DMS53 treated with DMSO at 0.1 percent for 48 hours (cell line): ENCODE measurements around the gene BTNL3.

Experiments
- DNase-seq: peaks from one replicate; lab custom pipeline; 2025; ENCODE audit not compliant: unreplicated experiment; lab: John Stamatoyannopoulos, UW

The BTNL3 gene

DNA sequence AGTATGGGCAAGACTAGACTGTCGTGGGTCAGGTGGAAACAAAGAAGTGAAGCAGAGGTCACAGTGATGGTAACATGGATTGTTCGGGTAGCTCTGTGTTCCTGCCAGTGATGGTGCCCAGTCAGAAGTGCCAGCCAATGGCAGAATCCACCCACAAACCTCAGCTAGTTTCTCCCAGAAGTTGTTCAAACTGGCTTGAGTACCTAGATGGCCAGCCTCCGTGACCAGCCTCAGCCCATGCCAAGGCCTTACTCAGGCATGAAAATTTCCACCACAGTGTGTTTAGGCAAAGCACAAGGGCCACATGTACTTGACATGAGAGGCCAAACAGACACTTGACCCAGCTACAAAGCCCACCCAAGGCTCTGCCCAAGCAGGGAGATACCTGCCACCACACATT lies 32.0 kb downstream of the BTNL3 start:
- no peak for DNase-seq

DNA sequence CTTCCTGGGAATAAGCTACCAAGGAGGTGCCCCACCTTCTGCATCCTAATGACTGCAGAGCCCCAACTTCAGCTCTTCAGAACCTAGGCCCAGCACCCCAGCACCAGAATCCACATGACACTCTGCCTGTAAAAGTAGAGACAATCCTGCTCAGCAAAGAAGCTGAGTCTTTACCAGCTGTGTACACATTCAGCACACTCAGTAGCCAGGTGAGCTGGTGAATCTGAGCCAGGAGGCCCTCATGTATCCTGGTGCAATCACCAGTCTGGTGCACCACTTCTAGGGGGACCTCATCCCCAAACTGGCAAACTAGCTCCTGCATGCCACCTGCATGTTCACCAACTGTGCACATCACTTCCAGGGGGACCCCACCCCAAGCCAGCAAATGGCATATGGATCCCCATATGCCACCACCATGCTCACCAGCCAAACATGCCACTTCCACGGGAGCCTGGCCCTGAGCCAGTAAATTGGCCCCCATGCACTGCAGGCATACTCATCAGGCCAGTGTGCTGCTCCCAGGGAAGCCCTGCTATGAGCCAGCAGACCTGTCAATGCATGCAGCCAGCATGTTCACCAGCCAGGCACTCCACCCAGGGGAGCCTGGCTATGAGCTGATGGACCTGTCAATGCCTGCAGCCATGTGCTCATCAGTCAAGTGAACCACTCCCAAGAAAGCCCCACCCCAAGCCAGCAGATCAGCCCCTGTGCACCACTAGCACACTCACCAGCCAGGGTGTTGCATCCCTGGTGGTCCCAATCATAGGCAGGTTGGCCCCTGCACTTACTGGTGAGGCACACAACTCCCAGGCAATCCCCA lies 35.8 kb downstream of the BTNL3 start:
- no peak for DNase-seq

DNA sequence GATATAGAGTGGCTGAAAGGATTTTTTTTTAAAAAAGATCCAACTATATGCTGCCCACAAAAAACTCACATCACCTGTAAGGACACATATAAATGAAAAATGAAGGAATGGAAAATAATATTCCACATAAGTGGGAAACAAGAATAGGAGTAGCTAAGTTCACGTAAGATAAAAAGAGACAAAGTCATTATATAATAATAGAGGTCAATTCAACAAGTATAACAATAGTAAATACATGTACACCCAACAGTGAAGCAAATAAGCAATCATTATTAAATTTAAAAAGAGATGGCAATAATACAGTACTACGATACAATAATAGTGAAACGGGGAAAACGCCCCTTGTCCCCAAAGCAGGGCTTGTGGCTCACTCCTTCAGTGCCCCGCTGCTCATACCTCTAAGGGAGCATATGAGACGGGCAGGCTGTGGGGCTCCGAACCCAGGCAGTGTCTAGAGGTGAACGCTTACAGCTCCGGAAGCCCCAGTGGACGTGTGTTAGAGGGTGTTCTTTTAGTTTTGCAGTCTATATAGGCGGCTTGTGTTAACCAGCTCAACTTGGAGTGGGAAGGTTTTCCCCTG lies 38.9 kb downstream of the BTNL3 start:
- no peak for DNase-seq

DNA sequence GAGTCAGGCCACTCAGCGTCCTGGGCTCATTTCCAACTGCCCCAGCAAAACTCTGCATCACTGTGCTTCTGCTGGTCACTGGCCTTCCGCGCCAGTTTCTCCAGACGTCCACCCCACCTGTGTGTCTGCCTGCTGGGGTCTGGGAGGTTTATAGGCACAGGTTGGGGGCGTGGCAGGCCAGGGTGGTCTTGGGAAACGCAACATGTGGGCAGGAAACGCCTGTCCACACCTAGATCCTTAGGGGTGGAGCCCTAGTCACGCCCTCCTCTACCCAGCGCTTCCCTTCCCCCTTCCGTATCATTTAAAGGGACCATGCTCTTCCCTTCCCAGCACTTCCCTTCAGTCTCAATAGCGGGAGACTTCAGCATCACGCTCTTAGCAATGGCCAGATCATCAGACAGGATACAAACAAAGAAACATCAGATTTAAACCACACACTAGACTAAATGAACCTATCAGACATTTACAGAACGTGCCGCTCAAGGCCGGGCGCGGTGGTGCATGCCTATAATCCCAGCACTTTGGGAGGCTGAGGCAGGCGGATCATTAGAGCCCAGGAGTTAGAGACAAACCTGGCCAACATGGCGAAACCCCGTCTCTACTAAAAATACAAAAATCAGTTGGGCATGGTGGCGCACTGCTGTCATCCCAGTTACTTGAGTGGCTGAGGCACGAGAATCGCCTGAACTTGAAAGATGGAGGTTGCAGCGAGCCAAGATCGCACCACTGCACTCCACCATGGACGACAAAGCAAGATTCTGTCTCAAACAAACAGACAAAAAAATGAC lies 39.6 kb downstream of the BTNL3 start:
- no peak for DNase-seq

DNA sequence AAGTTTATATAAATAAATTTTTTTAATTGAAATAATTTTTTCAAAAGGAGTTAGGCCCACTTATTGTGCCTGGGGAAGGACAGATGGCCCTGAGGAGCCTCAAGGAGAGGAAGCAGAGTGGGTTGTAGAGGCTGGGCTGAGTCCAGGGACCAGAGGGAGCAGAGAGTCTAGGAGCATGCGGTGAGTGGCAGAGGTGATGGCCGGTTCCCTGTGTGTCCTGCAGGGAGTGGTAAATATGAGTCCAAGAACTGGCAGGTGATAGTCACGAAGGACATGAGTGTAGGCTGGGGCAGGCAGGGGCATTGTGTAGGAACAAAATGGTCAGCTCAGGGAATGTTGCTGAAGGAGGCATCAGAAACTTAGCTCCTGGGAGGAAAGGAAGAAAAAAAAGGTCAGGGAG lies 43.1 kb downstream of the BTNL3 start:
- DNase-seq = no peak

DNA sequence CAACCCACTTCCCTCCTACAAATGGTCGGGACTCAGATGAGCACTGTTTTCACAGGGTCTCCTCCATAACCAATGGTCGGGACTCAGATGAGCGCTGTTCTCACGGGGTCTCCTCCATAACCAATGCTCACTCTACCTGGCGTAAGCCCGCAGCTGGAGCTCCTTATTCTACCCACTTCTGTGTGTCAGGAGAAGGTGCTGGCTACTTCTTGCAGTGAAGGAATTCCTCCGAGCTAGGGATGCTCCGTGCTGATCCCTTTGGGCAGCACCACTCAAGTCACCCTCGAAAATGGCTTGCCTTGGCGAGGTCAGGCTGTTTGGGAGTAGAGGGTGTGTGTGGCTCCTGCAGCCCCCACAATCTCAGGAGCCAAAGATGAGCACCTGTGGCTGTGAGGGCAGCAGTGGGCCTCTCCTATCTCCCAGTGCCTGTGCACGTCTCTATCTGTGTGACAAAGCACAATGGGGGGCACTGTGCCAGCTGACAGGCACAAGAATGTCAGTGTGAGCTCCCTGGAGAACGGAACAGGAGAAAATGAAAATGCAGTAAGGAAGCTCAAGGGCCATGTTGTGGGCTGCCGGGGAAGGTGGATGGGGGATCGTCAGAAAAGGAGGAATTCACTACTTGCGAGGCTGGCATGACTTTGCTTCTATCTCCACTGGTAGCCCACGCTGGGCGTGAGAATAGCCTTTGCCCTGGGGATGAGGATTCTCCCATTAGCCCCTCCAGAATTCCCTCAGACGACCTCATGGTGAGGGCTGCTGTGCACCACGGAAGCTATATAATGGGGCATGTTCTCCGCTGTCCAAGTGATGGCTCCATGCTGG lies 47.6 kb downstream of the BTNL3 start:
- DNase-seq = no peak

DNA sequence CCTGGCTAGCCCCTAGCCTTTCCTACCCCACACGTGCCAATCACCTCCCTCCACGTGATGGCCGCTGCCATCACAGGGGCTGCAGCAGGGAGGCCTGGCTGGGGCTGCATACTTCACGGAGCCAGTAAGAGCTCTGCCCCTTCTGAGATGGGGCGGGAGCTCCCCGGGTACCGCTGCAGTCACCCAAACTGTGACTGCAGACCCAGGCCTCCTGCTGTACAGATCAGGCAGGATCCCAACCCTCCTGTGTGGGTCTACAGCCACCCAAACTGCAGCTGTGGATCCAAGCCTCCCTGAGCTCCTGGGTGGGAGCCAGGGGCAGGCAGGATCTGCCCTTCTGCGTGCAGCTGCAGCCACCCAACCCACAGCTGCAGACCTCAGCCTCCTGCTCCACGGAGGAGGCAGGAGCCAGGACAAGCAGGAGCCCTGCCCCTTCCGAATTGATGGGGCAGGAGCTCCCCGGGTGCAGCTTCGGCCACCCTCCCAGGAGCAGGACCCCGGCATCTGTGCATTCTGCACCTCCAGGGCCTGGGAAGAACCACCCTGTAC lies 48.2 kb downstream of the BTNL3 start:
- no peak for DNase-seq

DNA sequence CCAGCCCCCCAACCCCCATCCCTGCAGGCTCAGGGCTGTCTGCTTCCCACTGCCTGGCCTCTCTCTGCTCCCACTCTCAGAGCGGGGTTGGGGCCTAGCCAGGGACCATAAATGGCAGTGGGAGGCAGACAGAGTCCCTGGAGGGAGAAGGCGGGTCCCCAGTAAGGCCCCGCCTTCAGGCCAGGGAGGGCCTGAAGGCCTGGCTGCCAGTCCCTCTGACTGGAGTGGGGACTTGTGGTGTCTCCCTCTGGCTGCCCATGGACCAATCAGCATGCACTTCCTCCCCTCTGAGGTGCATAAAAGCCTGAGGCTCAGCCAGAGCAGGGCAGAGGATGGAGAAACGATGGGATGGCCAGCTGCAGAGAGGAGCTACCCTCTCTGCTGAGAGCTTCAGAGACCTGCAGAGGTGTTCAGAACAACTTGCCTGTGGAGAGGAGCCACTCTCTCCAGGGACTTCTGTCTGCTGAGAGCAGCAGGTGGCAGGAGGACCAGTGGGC lies 48.8 kb downstream of the BTNL3 start:
- no peak for DNase-seq

DNA sequence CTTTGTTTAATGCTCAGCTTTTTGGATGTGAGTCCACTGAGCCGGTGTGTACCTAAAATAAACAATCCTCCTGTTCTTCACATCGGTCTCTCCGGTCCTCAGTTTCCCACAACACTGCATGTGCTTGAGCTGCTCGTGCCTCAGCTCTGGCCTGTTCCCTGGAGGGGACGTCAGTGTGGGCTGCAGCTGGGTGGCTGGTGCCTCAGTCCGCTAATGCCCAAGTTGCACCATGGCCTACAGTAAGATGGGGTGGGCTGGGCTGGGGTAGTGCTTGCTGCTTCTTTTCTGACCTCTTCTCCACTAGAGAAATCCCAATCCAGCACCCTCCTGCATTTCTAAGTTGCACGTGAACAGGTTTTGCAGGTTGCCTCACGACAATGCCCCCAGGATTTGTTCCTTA lies 50.8 kb downstream of the BTNL3 start:
- no peak for DNase-seq

DNA sequence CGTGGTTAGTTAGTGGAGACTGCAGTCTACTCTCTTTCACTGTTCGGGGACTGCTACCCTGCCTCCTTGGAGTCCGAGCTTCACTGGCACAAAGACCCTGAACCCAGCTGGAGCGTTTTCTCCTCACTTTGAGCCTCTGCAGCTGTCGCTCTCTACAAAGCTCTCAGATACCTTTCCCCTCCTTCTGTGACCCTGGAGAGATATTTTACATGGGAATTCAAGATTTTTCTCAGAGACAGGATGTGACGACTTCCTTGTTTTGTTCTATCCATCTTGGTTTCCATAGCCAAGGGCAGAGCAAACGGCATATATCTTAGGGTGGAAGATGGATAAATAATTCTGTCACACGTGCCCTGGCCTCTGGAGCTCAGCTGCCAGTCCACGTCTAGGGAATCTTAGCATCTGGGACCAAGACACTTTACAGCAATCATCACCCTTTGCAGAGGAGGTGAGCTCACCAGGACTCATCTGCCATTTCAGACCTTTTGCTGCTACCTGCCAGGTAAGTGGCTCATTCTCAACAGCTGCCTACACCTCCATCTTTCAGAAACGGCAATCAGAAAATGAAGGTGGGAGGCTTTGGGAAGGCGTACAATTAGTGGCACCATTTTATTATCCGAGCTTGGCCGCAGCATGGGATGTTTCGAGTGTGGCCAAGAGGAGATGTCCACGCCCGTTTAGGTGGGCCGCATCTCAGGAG lies 51.4 kb downstream of the BTNL3 start, which contains the start of gene BTNL9:
Gene BTNL9 (plus strand): TSS at position 336 of the 700 bp plus-strand sequence. CDS start 5,224 bp downstream, outside the sequence.
- no peak for DNase-seq

DNA sequence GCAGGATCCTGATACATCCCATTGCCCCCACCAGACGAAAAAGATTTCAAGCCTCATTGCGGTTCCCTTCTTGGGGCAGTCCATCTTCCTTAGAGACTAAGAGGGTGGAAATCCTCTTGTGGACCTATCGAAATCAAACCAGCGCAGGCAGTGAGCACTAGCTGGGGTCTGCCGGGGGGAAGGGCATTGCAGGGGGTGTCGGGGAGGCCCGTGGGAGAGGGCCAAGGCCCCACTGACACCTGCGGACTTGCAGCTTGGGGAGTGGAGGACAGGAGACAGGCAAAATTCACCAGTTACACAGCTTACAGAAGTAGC lies 51.9 kb downstream of the BTNL3 start:
- DNase-seq = no peak

DNA sequence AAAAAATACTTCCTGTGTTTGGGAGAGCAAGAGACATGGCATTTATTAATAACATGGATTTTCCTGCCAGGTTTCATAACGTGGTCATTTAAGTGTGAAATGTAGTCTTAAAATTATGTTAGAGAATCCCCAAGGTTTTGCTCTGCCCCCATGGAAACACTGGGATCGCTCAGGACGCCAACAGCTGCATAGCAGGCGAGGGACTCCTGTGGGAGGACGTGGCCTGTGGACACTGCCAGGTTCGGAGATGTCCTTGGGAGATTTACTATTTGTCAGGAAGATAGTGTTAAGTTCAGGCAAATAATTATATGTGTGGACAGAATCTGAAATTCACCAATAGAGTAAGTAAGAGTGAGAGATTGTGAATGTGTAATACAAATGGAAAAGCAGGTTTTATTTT lies 52.4 kb downstream of the BTNL3 start:
- DNase-seq = no peak

DNA sequence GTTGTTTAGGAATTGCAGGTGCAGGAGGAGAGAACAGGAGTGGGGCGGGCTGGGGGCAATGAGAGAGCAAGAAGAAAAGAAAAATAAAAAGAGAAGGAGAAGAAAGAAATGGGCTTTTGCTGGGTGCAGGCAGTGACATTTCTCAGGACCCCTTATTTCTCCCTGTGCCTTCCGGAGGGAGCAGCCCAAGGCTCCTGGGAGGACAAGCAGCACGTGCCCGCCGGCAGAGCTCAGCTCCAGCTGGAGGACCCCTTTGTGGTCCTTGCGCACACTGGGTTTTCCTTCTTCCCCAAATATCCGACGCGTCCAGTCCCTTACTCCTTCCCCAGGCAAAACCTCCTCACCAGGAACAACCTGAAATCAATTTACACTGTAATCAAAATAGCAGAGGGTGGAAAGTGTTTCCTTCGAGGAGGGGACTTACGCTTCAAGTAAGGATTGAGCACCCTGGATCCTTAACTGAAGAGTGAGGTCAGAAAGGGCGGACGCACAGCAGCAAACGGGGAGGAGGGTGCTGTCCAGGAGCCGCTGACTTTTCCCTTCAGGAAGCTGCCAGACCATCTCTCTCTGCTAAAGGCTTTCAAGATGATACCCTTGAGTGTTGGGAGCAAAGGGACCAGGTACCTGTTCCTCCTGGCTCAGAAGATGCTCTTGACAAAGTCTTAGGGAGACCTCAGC lies 53.5 kb downstream of the BTNL3 start:
- no peak for DNase-seq

DNA sequence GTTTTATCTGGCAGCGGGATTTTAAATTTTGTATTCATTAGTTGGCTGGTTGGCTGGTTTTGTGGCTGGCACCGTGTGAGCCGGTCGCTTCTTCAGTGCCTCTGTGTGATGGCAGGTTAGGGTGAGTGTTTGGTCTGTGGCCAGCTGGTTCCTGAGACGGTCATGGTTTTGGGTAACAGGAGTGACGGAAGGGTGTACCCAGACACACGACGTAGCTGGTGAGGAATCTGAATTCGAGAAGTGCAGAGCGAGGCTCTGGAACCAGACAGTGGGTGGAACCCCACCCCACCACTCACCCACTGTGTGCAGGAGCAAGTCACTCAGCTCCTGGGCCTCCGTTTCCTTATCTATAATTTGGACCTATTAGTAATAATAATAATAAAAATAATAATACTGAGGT lies 54.1 kb downstream of the BTNL3 start:
- no peak for DNase-seq

DNA sequence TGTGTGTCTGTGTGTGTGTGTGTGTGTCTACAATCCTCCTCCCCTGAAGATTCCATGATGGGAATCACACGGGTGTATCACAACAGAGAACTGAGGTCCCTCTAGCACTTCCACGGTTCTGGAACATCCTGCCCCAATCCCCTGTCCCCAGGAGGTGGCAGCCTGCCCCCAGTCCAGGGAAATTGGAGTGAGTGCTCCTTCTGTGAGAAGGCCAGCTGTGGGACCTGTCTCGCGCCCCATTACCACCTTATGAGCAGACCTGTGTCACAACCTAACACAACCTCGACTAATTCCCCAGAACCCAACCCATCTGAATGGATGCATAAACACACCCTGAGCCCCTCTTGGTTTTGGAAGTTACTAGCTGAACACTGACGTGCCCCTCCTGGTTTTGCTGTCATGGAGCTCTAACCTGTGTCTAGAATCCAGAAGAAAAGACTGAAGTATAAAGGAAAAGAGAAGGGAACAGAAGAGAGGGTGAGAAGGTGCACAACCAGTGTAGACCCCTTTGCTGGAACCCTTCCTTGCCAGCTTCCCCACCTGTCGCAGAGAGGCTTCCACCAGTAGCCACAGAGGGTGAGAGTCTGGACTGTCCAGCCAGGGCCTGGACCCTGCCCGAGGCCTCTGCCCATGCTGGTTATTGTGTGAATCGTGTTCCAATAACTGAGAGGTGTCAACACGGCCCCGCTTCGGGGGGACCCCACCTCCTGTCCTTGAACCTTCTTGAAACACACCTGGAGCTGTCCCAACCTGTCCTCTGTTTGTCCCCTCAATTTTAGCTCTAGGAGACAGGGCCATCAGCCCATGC lies 54.8 kb downstream of the BTNL3 start:
- no peak for DNase-seq

DNA sequence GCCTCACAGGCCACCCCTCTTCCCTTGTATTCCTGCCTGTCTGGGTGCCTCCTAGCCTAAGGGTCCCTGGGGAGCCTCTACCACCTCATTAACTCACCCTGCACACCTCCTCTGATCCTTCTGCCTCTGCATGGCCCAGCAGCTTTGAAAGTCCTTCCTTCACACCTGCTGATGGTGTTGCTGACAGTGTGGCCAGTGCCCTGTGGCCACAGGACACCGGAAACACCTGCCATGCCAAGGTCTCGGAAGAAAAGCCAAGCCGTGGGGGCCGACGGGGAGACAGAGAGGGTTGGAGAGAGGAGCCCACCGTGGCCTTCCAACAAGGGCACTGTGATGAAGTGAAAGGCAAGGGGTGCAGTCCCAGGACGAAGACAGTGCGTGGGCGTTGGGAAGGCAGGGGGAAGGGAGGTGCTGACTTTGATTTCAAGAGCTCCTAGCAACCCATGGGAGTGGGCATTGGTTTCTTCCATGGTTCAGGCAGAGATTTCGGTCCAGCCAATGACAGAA lies 55.5 kb downstream of the BTNL3 start:
- no peak for DNase-seq

DNA sequence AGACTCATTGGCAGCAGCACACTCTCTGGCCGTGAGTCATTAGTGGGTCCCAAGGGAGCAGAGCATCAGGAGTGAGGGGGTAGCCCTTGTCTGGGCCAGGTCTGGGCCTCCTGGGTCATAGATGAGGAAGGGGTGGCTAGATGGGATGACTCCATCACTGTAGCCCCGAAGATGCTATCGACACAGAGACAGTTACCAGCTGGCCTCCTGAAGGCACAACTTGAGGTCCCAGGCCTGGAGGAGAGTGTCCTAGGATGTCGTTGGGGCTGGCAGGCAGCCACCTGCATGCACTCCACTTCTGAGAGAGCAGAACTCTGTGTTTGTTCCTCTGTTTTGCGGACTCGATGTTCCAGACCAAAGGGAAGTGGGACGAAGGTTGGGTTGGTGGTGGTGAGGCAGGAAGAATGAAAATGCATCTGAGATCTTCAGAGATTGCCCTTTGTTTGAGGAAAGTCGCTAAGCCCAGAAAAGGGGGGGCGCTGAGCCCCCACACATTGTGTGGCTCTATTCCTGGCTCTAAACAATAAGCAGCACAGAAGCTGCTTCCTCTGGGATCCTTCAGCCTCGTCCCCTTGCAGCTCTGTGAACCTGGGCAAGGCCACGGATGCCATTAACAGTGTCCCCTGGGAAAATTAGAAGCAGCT lies 56.1 kb downstream of the BTNL3 start:
- no peak for DNase-seq

DNA sequence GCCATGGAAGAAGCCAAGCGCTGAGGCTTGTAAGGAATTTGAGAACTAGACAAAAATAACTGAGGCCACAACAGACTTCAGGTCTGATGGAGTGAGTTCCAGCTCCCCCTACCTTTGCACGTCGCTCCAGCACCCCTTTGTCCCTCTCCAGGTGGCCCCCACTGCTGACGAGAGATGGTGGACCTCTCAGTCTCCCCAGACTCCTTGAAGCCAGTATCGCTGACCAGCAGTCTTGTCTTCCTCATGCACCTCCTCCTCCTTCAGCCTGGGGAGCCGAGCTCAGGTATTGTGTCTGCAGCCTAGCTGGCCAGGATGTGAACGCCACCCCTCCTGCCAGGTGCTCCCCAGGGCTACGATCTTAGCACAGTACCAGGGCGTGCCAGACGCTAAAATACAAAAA lies 56.7 kb downstream of the BTNL3 start:
- DNase-seq = no peak
